ENCODE data around the gene DCLK2.

DNA sequence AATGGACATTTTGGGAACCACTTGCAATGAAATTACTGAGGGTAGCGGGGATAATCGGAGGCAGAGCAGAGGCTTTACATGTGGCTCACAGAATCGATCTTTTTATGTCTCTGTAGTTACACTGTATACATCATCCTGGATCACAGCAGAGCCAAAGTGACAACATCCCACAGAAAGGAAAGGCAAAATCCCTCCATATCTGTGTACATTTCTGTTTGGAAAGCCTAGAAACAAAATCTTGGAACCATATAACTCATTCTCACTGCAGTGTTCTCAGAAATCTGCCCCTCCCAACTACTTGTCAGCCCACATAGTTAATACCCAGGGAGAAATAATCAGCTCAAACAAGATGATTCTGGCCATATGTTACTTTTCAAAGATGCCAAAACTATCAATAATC, 211.6 kb downstream of the DCLK2 start:
- TF ChIP-seq PKNOX1 (IDR thresholded peaks at IDR 0.05) (no peak), TARDBP (IDR thresholded peaks at IDR 0.05) (no peak), SUZ12 (IDR thresholded peaks at IDR 0.05) (no peak), FOXM1 (IDR thresholded peaks at IDR 0.05; ENCODE audit: borderline replicate concordance) (no peak), FOXK2 (IDR thresholded peaks at IDR 0.05) (no peak), BHLHE40 (IDR thresholded peaks at IDR 0.05; ENCODE audit: borderline replicate concordance) (no peak), SP1 (IDR thresholded peaks at IDR 0.05) (no peak), FOXA1 (IDR thresholded peaks at IDR 0.05) (no peak), HDGF (IDR thresholded peaks at IDR 0.05; ENCODE audit: borderline replicate concordance) (no peak), LEF1 (IDR thresholded peaks at IDR 0.05; ENCODE audit: borderline replicate concordance) (no peak), ZNF384 (IDR thresholded peaks at IDR 0.05) (no peak)

Measured in HEK293T (cell line).